SKM-1 treated with dmso at 0.1 percent for 144 hours (cell line): ENCODE results near the gene EEF2.

Source experiments
- DNase-seq: peaks from one replicate; lab custom pipeline; 2025; ENCODE audit not compliant: unreplicated experiment; lab: John Stamatoyannopoulos, UW

EEF2 gene

GRCh38 chr19:3984908-3985642 is at the start of gene EEF2:
TSS of gene EEF2 (minus strand) at chr19:3985463. CDS start at chr19:3985380, 83 bp downstream.
- peak; percentile 79 for DNase-seq

- DNase-seq, result no peak
Observed at GRCh38 chr19:4034048-4035017, 49.1 kb upstream of the EEF2 start.

GRCh38 chr19:4033028-4033956 is 48.0 kb upstream of the EEF2 start:
- no peak for DNase-seq

GRCh38 chr19:4032436-4032835 is 47.2 kb upstream of the EEF2 start:
- DNase-seq, result no peak

- DNase-seq, result no peak
Observed at GRCh38 chr19:4031420-4031819, 46.2 kb upstream of the EEF2 start.

GRCh38 chr19:4030981-4031380 is 45.7 kb upstream of the EEF2 start:
- DNase-seq, result no peak

GRCh38 chr19:4030552-4030951 is 45.3 kb upstream of the EEF2 start:
- DNase-seq, result no peak

- no peak for DNase-seq
Observed at GRCh38 chr19:4029247-4029614, 44.0 kb upstream of the EEF2 start.

GRCh38 chr19:4028334-4029246 is 43.3 kb upstream of the EEF2 start:
- no peak for DNase-seq

- DNase-seq, result no peak
Observed at GRCh38 chr19:4027146-4027545, 41.9 kb upstream of the EEF2 start.

GRCh38 chr19:4025317-4025716 is 40.1 kb upstream of the EEF2 start:
- DNase-seq, result no peak

GRCh38 chr19:4023600-4024398 is 38.5 kb upstream of the EEF2 start:
- no peak for DNase-seq

- DNase-seq, result no peak
Observed at GRCh38 chr19:4019578-4019977, 34.3 kb upstream of the EEF2 start.

GRCh38 chr19:4018775-4019504 is 33.7 kb upstream of the EEF2 start:
- DNase-seq, result no peak

GRCh38 chr19:4018140-4018613 is 32.9 kb upstream of the EEF2 start:
- no peak for DNase-seq

GRCh38 chr19:4016903-4017638 is 31.8 kb upstream of the EEF2 start:
- DNase-seq, result no peak

GRCh38 chr19:4016486-4016885 is 31.2 kb upstream of the EEF2 start:
- DNase-seq, result no peak
